Vagina (tissue), 2 donors: ENCODE results near the gene GJD2. TPM values are rescaled to one million over a fixed set of nuclear protein-coding genes. Genes with fewer than 3 reads are reported as not detected.

Experiments used
- DNase-seq, 2 donors: peaks; one replicate each; pipeline ENCODE4 v3.0.0-alpha.2; 2017; ENCODE audit errors: extremely low spot score in 2 of 2
- H3K27ac ChIP-seq: fragments of 200-600 bp; sonication (generic); one replicate; pipeline ENCODE4 v1.5.1; 2019
- H3K27me3 ChIP-seq: fragments of 200-600 bp; sonication (generic); one replicate; pipeline ENCODE4 v1.5.1; 2019
- H3K36me3 ChIP-seq, 2 donors: fragments of 200-600 bp; sonication (generic); one replicate each; pipeline ENCODE4 v1.5.1; 2017 to 2019
- H3K4me1 ChIP-seq: fragments of 200-600 bp; sonication (generic); one replicate; pipeline ENCODE4 v1.5.1; 2019
- H3K4me3 ChIP-seq, 2 donors: fragments of 200-600 bp; sonication (generic); 1 replicate in 1 of 2; 2 replicates in 1 of 2; pipeline ENCODE4 v1.5.1; 2016 to 2019
- H3K9me3 ChIP-seq: fragments of 200-600 bp; sonication (generic); one replicate; pipeline ENCODE4 v1.5.1; 2019
- CTCF ChIP-seq, 3 experiments: fragments of 450-650 bp in 2 of 3; fragments of 200-600 bp in 1 of 3; sonication (generic) in 1 of 3; IDR thresholded peaks; one replicate each; pipeline ENCODE4 v1.5.1; 2017 to 2019; ENCODE audit warnings: antibody characterized with exemption in 3 of 3, mild to moderate bottlenecking in 2 of 3, moderate library complexity in 2 of 3
- POLR2A ChIP-seq, 2 donors: fragments of 450-650 bp; IDR thresholded peaks; one replicate each; pipeline ENCODE4 v1.6.1; 2017; ENCODE audit warnings: antibody characterized with exemption in 2 of 2, mild to moderate bottlenecking in 2 of 2, moderate library complexity in 2 of 2
- POLR2AphosphoS5 ChIP-seq, 2 donors: sonication (generic); formaldehyde crosslinking; IDR thresholded peaks; one replicate each; pipeline ENCODE4 v1.9.0; 2017; ENCODE audit warnings: antibody characterized with exemption in 2 of 2, mild to moderate bottlenecking in 2 of 2, low read depth in 1 of 2; ENCODE audit not compliant: insufficient read depth in 1 of 2
- intact Hi-C: fragments of 100-400 bp; cut with DNase I; formaldehyde crosslinking; loops from one replicate; pipeline ENCODE4 v1.15.1; 2023
- total RNA-seq: library from RNA; depleted of rRNA; stranded (reverse); fragments of >200 nt; gene quantifications from one replicate; pipeline ENCODE4 v1.2.3, GENCODE V29; 2016

GJD2 gene
- total RNA-seq, 1 donor from 2014 or later = not detected

- H3K27ac ChIP-seq = no peak overlapping the region
- no peak for DNase-seq
- H3K4me3 ChIP-seq = no peak overlapping the region
- H3K27me3 ChIP-seq = no peaks in the 10 kb centered on the region
- H3K36me3 ChIP-seq = no peaks in the 10 kb centered on the region
- H3K9me3 ChIP-seq = no peaks in the 10 kb centered on the region
- intact Hi-C loops = no loop called here
- H3K4me1 ChIP-seq = no peaks in the 10 kb centered on the region
- TF ChIP-seq CTCF (IDR thresholded peaks at IDR 0.05) (no peak), POLR2A (IDR thresholded peaks at IDR 0.05) (no peak), POLR2AphosphoS5 (IDR thresholded peaks at IDR 0.05; ENCODE audit: insufficient read depth in 1 of 2, low read depth in 1 of 2) (no peak)
Observed at GRCh38 chr15:34799149-34800101, 44.6 kb upstream of the GJD2 start.

- H3K4me3 ChIP-seq = no peak overlapping the region
- TF ChIP-seq POLR2A (IDR thresholded peaks at IDR 0.05) = no peak
- no peak for TF ChIP-seq POLR2AphosphoS5 (IDR thresholded peaks at IDR 0.05; ENCODE audit: insufficient read depth in 1 of 2, low read depth in 1 of 2)
- no peak for TF ChIP-seq CTCF (IDR thresholded peaks at IDR 0.05)
- H3K36me3 ChIP-seq = no peaks in the 10 kb centered on the region
- no peaks in the 10 kb centered on the region for H3K27me3 ChIP-seq
- H3K4me1 ChIP-seq = no peaks in the 10 kb centered on the region
- no peak for DNase-seq
- intact Hi-C loops = no loop called here
- no peaks in the 10 kb centered on the region for H3K9me3 ChIP-seq
- no peak overlapping the region for H3K27ac ChIP-seq
Observed at GRCh38 chr15:34796847-34797435, 42.1 kb upstream of the GJD2 start.

- H3K4me3 ChIP-seq = peak within 1 kb of the TSS in 1 of 2 donors; percentile 36
Observed at GRCh38 chr15:34795267-34796081, 40.7 kb upstream of the GJD2 start, which contains the start of gene ACTC1. ACTC1 (minus strand) TSS chr15:34795549; CDS start chr15:34794808, 741 bp downstream.

GRCh38 chr15:34794590-34795206 lies 39.9 kb upstream of the GJD2 start:
- Histone ChIP-seq H3K4me3 (peak overlapping the region in 1 of 2 donors; percentile 36), H3K27ac (no peak overlapping the region), H3K4me1 (no peaks in the 10 kb centered on the region), H3K9me3 (no peaks in the 10 kb centered on the region), H3K27me3 (no peaks in the 10 kb centered on the region), H3K36me3 (no peaks in the 10 kb centered on the region)
- DNase-seq = no peak
- TF ChIP-seq POLR2A (IDR thresholded peaks at IDR 0.05) (no peak), POLR2AphosphoS5 (IDR thresholded peaks at IDR 0.05; ENCODE audit: insufficient read depth in 1 of 2, low read depth in 1 of 2) (no peak), CTCF (IDR thresholded peaks at IDR 0.05) (no peak)
- intact Hi-C loops = no loop called here

More at GRCh38 chr15:34795267-34796081, 40.7 kb upstream of the GJD2 start, which contains the start of gene ACTC1:
- TF ChIP-seq POLR2AphosphoS5 (IDR thresholded peaks at IDR 0.05; ENCODE audit: insufficient read depth in 1 of 2, low read depth in 1 of 2) (no peak), POLR2A (IDR thresholded peaks at IDR 0.05) (no peak), CTCF (IDR thresholded peaks at IDR 0.05) (no peak)
- Histone ChIP-seq H3K4me1 (no peaks in the 10 kb centered on the region), H3K9me3 (no peaks in the 10 kb centered on the region), H3K36me3 (no peaks in the 10 kb centered on the region), H3K27me3 (no peaks in the 10 kb centered on the region), H3K27ac (no peak within 1 kb of the TSS)
- no peak for DNase-seq
- intact Hi-C loops = no loop called here
